ENCODE data around the gene CLASP1.
"Not testable (repeated sequence)": the region's sequence is repeated elsewhere in the genome, so short reads cannot be mapped to it uniquely, and the experiment has no call there.

The CLASP1 gene

GRCh38 chr2:121682396-121683298 is 33.4 kb upstream of the CLASP1 start:
- Histone ChIP-seq H3K4me1 (ENCODE audit: control insufficient read depth, insufficient read depth, low read length) (no peaks in the 10 kb centered on the region), H3K9me3 (ENCODE audit: control insufficient read depth, low read length) (no peaks in the 10 kb centered on the region), H3K9ac (ENCODE audit: low read length) (no peak overlapping the region), H3K4me3 (ENCODE audit: low read length) (no peak overlapping the region), H3K27me3 (ENCODE audit: control insufficient read depth, insufficient read depth, low read length) (no peaks in the 10 kb centered on the region), H3K36me3 (ENCODE audit: control insufficient read depth, insufficient read depth, low read length) (no peaks in the 10 kb centered on the region)

GRCh38 chr2:121677855-121678254 is 28.6 kb upstream of the CLASP1 start:
- H3K9me3 ChIP-seq (ENCODE audit: control insufficient read depth, low read length): no peaks in the 10 kb centered on the region

GRCh38 chr2:121671621-121672020 is 22.4 kb upstream of the CLASP1 start:
- H3K27me3 ChIP-seq (ENCODE audit: control insufficient read depth, insufficient read depth, low read length); H3K9me3 ChIP-seq (ENCODE audit: control insufficient read depth, low read length); H3K4me3 ChIP-seq (ENCODE audit: low read length); H3K36me3 ChIP-seq (ENCODE audit: control insufficient read depth, insufficient read depth, low read length); H3K4me1 ChIP-seq (ENCODE audit: control insufficient read depth, insufficient read depth, low read length); H3K9ac ChIP-seq (ENCODE audit: low read length): not testable (repeated sequence)

More at GRCh38 chr2:121677855-121678254, 28.6 kb upstream of the CLASP1 start:
- Histone ChIP-seq H3K27me3 (ENCODE audit: control insufficient read depth, insufficient read depth, low read length) (no peaks in the 10 kb centered on the region), H3K4me3 (ENCODE audit: low read length) (no peak overlapping the region), H3K9ac (ENCODE audit: low read length) (no peak overlapping the region), H3K36me3 (ENCODE audit: control insufficient read depth, insufficient read depth, low read length) (no peaks in the 10 kb centered on the region), H3K4me1 (ENCODE audit: control insufficient read depth, insufficient read depth, low read length) (no peaks in the 10 kb centered on the region)

- H3K4me3 ChIP-seq (ENCODE audit: low read length): no peak overlapping the region
- no peaks in the 10 kb centered on the region for H3K36me3 ChIP-seq (ENCODE audit: control insufficient read depth, insufficient read depth, low read length)
- H3K9me3 ChIP-seq (ENCODE audit: control insufficient read depth, low read length): no peaks in the 10 kb centered on the region
- H3K27me3 ChIP-seq (ENCODE audit: control insufficient read depth, insufficient read depth, low read length): no peaks in the 10 kb centered on the region
- no peaks in the 10 kb centered on the region for H3K4me1 ChIP-seq (ENCODE audit: control insufficient read depth, insufficient read depth, low read length)
- no peak overlapping the region for H3K9ac ChIP-seq (ENCODE audit: low read length)
Measured at GRCh38 chr2:121670181-121670580, 20.9 kb upstream of the CLASP1 start.

GRCh38 chr2:121667618-121668017 is 18.4 kb upstream of the CLASP1 start:
- no peaks in the 10 kb centered on the region for H3K27me3 ChIP-seq (ENCODE audit: control insufficient read depth, insufficient read depth, low read length)
- H3K4me1 ChIP-seq (ENCODE audit: control insufficient read depth, insufficient read depth, low read length): no peaks in the 10 kb centered on the region
- H3K36me3 ChIP-seq (ENCODE audit: control insufficient read depth, insufficient read depth, low read length): no peaks in the 10 kb centered on the region
- H3K9ac ChIP-seq (ENCODE audit: low read length): no peak overlapping the region
- no peak overlapping the region for H3K4me3 ChIP-seq (ENCODE audit: low read length)
- H3K9me3 ChIP-seq (ENCODE audit: control insufficient read depth, low read length): no peaks in the 10 kb centered on the region

- Histone ChIP-seq H3K27me3 (ENCODE audit: control insufficient read depth, insufficient read depth, low read length) (no peaks in the 10 kb centered on the region), H3K9me3 (ENCODE audit: control insufficient read depth, low read length) (no peaks in the 10 kb centered on the region), H3K9ac (ENCODE audit: low read length) (no peak overlapping the region), H3K4me3 (ENCODE audit: low read length) (no peak overlapping the region), H3K36me3 (ENCODE audit: control insufficient read depth, insufficient read depth, low read length) (no peaks in the 10 kb centered on the region), H3K4me1 (ENCODE audit: control insufficient read depth, insufficient read depth, low read length) (no peaks in the 10 kb centered on the region)
Measured at GRCh38 chr2:121666042-121666441, 16.8 kb upstream of the CLASP1 start.

- Histone ChIP-seq H3K36me3 (ENCODE audit: control insufficient read depth, insufficient read depth, low read length) (no peaks in the 10 kb centered on the region), H3K27me3 (ENCODE audit: control insufficient read depth, insufficient read depth, low read length) (no peaks in the 10 kb centered on the region), H3K9ac (ENCODE audit: low read length) (no peak overlapping the region), H3K9me3 (ENCODE audit: control insufficient read depth, low read length) (no peaks in the 10 kb centered on the region), H3K4me1 (ENCODE audit: control insufficient read depth, insufficient read depth, low read length) (no peaks in the 10 kb centered on the region), H3K4me3 (ENCODE audit: low read length) (no peak overlapping the region)
Measured at GRCh38 chr2:121665504-121665903, 16.2 kb upstream of the CLASP1 start.

- Histone ChIP-seq H3K36me3 (ENCODE audit: control insufficient read depth, insufficient read depth, low read length) (no peaks in the 10 kb centered on the region), H3K9ac (ENCODE audit: low read length) (no peak overlapping the region), H3K4me1 (ENCODE audit: control insufficient read depth, insufficient read depth, low read length) (no peaks in the 10 kb centered on the region), H3K27me3 (ENCODE audit: control insufficient read depth, insufficient read depth, low read length) (no peaks in the 10 kb centered on the region), H3K4me3 (ENCODE audit: low read length) (no peak overlapping the region), H3K9me3 (ENCODE audit: control insufficient read depth, low read length) (no peaks in the 10 kb centered on the region)
Measured at GRCh38 chr2:121664713-121665112, 15.5 kb upstream of the CLASP1 start.

GRCh38 chr2:121664086-121664485 is 14.8 kb upstream of the CLASP1 start:
- no peaks in the 10 kb centered on the region for H3K9me3 ChIP-seq (ENCODE audit: control insufficient read depth, low read length)
- H3K4me1 ChIP-seq (ENCODE audit: control insufficient read depth, insufficient read depth, low read length): no peaks in the 10 kb centered on the region
- no peak overlapping the region for H3K9ac ChIP-seq (ENCODE audit: low read length)
- no peaks in the 10 kb centered on the region for H3K27me3 ChIP-seq (ENCODE audit: control insufficient read depth, insufficient read depth, low read length)
- no peaks in the 10 kb centered on the region for H3K36me3 ChIP-seq (ENCODE audit: control insufficient read depth, insufficient read depth, low read length)
- H3K4me3 ChIP-seq (ENCODE audit: low read length): no peak overlapping the region

- H3K4me1 ChIP-seq (ENCODE audit: control insufficient read depth, insufficient read depth, low read length): no peaks in the 10 kb centered on the region
- H3K27me3 ChIP-seq (ENCODE audit: control insufficient read depth, insufficient read depth, low read length): no peaks in the 10 kb centered on the region
- H3K9me3 ChIP-seq (ENCODE audit: control insufficient read depth, low read length): no peaks in the 10 kb centered on the region
- H3K9ac ChIP-seq (ENCODE audit: low read length): no peak overlapping the region
- no peaks in the 10 kb centered on the region for H3K36me3 ChIP-seq (ENCODE audit: control insufficient read depth, insufficient read depth, low read length)
- no peak overlapping the region for H3K4me3 ChIP-seq (ENCODE audit: low read length)
Measured at GRCh38 chr2:121663434-121663833, 14.2 kb upstream of the CLASP1 start.

- no peak overlapping the region for H3K4me3 ChIP-seq (ENCODE audit: low read length)
- no peak overlapping the region for H3K9ac ChIP-seq (ENCODE audit: low read length)
- no peaks in the 10 kb centered on the region for H3K27me3 ChIP-seq (ENCODE audit: control insufficient read depth, insufficient read depth, low read length)
- H3K9me3 ChIP-seq (ENCODE audit: control insufficient read depth, low read length): no peaks in the 10 kb centered on the region
- H3K36me3 ChIP-seq (ENCODE audit: control insufficient read depth, insufficient read depth, low read length): no peaks in the 10 kb centered on the region
- no peaks in the 10 kb centered on the region for H3K4me1 ChIP-seq (ENCODE audit: control insufficient read depth, insufficient read depth, low read length)
Measured at GRCh38 chr2:121662656-121663055, 13.4 kb upstream of the CLASP1 start.

- H3K4me1 ChIP-seq (ENCODE audit: control insufficient read depth, insufficient read depth, low read length): no peaks in the 10 kb centered on the region
- no peaks in the 10 kb centered on the region for H3K9me3 ChIP-seq (ENCODE audit: control insufficient read depth, low read length)
- H3K36me3 ChIP-seq (ENCODE audit: control insufficient read depth, insufficient read depth, low read length): no peaks in the 10 kb centered on the region
- no peaks in the 10 kb centered on the region for H3K27me3 ChIP-seq (ENCODE audit: control insufficient read depth, insufficient read depth, low read length)
- H3K9ac ChIP-seq (ENCODE audit: low read length): no peak overlapping the region
- H3K4me3 ChIP-seq (ENCODE audit: low read length): no peak overlapping the region
Measured at GRCh38 chr2:121659933-121660332, 10.7 kb upstream of the CLASP1 start.

Measured in mucosa of stomach (tissue), 1 donor.